Neuron (in vitro differentiated cells): ENCODE measurements around the gene RFC2.
"Not testable (repeated sequence)": the region's sequence is repeated elsewhere in the genome, so short reads cannot be mapped to it uniquely, and the experiment has no call there.

ENCODE experiments used
- H2AFZ ChIP-seq: one replicate; pipeline ENCODE4 v1.6.1; 2013; ENCODE audit warnings: low read depth, mild to moderate bottlenecking, inconsistent platforms, low read length, moderate library complexity
- H3K27me3 ChIP-seq: one replicate; pipeline ENCODE4 v1.6.1; 2013; ENCODE audit warnings: low read length; ENCODE audit not compliant: insufficient read depth
- H3K36me3 ChIP-seq: one replicate; pipeline ENCODE4 v1.6.1; 2013; ENCODE audit warnings: low read length; ENCODE audit not compliant: insufficient read depth
- H3K4me1 ChIP-seq: one replicate; pipeline ENCODE4 v1.6.1; 2013; ENCODE audit warnings: low read length; ENCODE audit not compliant: insufficient read depth
- H3K4me3 ChIP-seq: 2 replicates; pipeline ENCODE4 v1.5.1; 2013; ENCODE audit warnings: mild to moderate bottlenecking, low read length, moderate library complexity
- H3K9me3 ChIP-seq: one replicate; pipeline ENCODE4 v1.6.1; 2013; ENCODE audit warnings: low read length

Gene RFC2

DNA sequence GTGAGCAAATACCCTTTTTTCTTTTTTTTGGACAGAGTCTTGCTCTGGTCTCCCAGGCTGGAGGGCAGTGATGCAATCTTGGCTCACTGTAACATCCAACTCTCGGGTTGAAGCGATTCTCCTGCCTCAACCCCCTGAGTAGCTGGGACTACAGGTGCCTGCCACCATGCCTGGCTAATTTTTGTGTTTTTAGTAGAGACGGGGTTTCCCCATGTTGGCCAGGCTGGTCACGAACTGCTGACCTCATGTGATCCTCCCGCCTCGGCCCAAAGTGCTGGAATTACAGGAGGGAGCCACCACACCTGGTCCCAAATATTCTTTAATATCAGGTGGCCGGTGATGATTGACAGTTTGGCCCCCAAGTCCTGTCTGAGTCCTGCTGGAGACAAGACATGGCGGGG lies 37.8 kb downstream of the RFC2 start:
- Histone ChIP-seq H3K36me3 (no peaks in the 10 kb centered on the region), H3K27me3 (no peaks in the 10 kb centered on the region), H3K4me1 (no peaks in the 10 kb centered on the region), H3K4me3 (no peak overlapping the region), H2AFZ (no peak overlapping the region), H3K9me3 (no peaks in the 10 kb centered on the region)

GRCh38 chr7:74215921-74216320 lies 38.3 kb downstream of the RFC2 start:
- H3K9me3 ChIP-seq = no peaks in the 10 kb centered on the region
- H3K36me3 ChIP-seq = no peaks in the 10 kb centered on the region
- no peaks in the 10 kb centered on the region for H3K27me3 ChIP-seq
- H2AFZ ChIP-seq = no peak overlapping the region
- H3K4me1 ChIP-seq = no peaks in the 10 kb centered on the region
- H3K4me3 ChIP-seq = no peak overlapping the region

GRCh38 chr7:74214816-74215630 lies 39.2 kb downstream of the RFC2 start:
- Histone ChIP-seq H3K27me3 (no peaks in the 10 kb centered on the region), H3K9me3 (no peaks in the 10 kb centered on the region), H3K4me1 (no peaks in the 10 kb centered on the region), H3K36me3 (no peaks in the 10 kb centered on the region), H3K4me3 (no peak overlapping the region), H2AFZ (no peak overlapping the region)

GRCh38 chr7:74212661-74213060 lies 41.5 kb downstream of the RFC2 start:
- no peaks in the 10 kb centered on the region for H3K36me3 ChIP-seq
- H3K9me3 ChIP-seq = no peaks in the 10 kb centered on the region
- no peak overlapping the region for H3K4me3 ChIP-seq
- no peaks in the 10 kb centered on the region for H3K27me3 ChIP-seq
- no peaks in the 10 kb centered on the region for H3K4me1 ChIP-seq
- H2AFZ ChIP-seq = no peak overlapping the region

GRCh38 chr7:74208241-74208640 lies 46.0 kb downstream of the RFC2 start:
- H3K9me3 ChIP-seq, H3K36me3 ChIP-seq, H2AFZ ChIP-seq, H3K27me3 ChIP-seq, H3K4me1 ChIP-seq, H3K4me3 ChIP-seq: not testable (repeated sequence)

DNA sequence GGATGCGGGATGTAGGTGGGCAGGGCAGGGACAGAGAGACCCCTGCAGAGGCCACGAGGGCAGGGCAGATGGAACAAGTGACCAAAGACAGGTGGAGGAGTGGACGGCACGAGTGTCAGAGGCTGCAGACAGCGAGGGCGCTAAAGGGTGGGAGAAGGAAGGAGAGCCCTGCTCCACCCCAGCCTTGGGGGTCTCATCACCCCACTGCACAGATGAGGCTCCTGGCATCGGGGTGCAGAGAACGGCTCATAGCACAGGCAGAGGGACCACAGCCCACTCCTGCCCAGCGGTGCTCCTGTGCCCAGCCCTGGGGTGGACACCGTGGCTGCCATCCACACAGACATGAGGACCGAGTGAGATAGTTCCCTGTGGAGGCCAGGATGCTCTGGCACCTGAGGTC lies 46.6 kb downstream of the RFC2 start:
- no peak overlapping the region for H2AFZ ChIP-seq
- H3K36me3 ChIP-seq = no peaks in the 10 kb centered on the region
- no peak overlapping the region for H3K4me3 ChIP-seq
- no peaks in the 10 kb centered on the region for H3K9me3 ChIP-seq
- no peaks in the 10 kb centered on the region for H3K27me3 ChIP-seq
- no peaks in the 10 kb centered on the region for H3K4me1 ChIP-seq

DNA sequence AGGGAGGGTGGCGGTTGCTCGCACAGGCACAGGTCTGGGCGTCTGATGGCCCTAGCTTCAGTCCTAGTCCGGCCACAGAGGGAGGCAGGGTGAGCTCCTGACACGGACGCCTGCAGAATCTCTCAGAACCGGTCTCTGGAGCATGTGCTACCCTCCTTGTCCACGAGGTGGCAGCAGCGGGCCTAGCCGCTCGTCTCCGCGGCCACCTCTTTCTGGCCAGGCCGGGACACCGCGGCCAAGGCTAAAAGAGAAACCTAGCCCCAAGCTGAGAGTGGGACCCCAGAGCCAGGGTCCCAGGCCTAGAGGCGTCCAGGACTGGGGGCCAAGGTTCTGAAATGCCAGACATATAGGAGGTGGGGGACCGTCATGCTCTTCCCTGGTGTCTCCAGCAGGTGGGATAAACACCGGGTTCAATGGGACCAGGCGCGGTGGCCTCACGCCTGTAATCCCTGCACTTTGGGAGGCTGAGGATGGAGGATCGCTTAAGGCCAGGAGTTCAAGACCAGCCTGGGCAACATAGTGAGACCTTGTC lies 47.5 kb downstream of the RFC2 start:
- Histone ChIP-seq H3K36me3 (no peaks in the 10 kb centered on the region), H3K27me3 (no peaks in the 10 kb centered on the region), H2AFZ (no peak overlapping the region), H3K4me1 (no peaks in the 10 kb centered on the region), H3K9me3 (no peaks in the 10 kb centered on the region), H3K4me3 (no peak overlapping the region)

GRCh38 chr7:74206052-74206451 lies 48.1 kb downstream of the RFC2 start:
- not testable (repeated sequence) for H2AFZ ChIP-seq, H3K4me1 ChIP-seq, H3K36me3 ChIP-seq, H3K4me3 ChIP-seq, H3K9me3 ChIP-seq, H3K27me3 ChIP-seq

GRCh38 chr7:74203956-74204618 lies 50.1 kb downstream of the RFC2 start:
- Histone ChIP-seq H3K9me3 (no peaks in the 10 kb centered on the region), H2AFZ (no peak overlapping the region), H3K36me3 (no peaks in the 10 kb centered on the region), H3K4me3 (no peak overlapping the region), H3K4me1 (no peaks in the 10 kb centered on the region), H3K27me3 (no peaks in the 10 kb centered on the region)

GRCh38 chr7:74202841-74203556 lies 51.2 kb downstream of the RFC2 start:
- Histone ChIP-seq H3K4me3 (no peak overlapping the region), H3K36me3 (no peaks in the 10 kb centered on the region), H2AFZ (no peak overlapping the region), H3K4me1 (no peaks in the 10 kb centered on the region), H3K9me3 (no peaks in the 10 kb centered on the region), H3K27me3 (no peaks in the 10 kb centered on the region)

GRCh38 chr7:74199551-74200355 lies 54.4 kb downstream of the RFC2 start:
- Histone ChIP-seq H2AFZ (no peak overlapping the region), H3K4me3 (no peak overlapping the region), H3K4me1 (no peaks in the 10 kb centered on the region), H3K9me3 (no peaks in the 10 kb centered on the region), H3K27me3 (no peaks in the 10 kb centered on the region), H3K36me3 (peaks cover 14% of the 10 kb centered on the region)

DNA sequence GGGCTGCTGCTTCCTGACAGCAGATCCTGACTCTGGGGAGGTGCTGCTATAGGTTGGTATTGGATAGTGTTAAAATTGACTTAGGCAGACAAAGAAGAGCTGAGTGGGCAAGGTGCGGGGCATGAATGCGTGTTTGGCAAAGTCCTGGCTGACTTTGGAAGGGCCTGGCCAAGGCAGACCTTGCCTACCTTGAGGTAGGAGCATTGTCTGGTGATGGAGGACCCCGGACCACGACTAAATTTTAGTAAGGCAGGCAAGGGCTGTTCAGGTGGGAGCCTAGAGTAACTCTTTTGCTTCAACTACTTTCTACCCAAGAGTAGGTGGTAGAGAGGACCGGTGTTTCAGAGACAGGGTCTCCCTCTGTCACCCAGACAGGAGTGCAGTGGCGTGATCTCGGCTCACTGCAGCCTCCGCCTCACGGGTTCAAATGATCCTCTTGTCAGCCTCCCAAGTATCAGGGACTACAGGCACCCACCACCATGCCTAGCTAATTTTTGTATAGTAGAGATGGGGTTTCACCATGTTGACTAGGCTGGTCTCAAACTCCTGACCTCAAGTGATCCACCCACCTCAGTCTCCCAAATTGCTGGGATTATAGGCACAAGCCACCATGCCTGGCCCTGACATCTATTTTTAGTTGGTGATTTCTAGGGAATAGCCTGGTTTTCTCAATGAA lies 56.6 kb downstream of the RFC2 start:
- Histone ChIP-seq H2AFZ (no peak overlapping the region), H3K36me3 (peaks cover 35% of the 10 kb centered on the region), H3K4me3 (no peak overlapping the region), H3K9me3 (no peaks in the 10 kb centered on the region), H3K4me1 (no peaks in the 10 kb centered on the region), H3K27me3 (no peaks in the 10 kb centered on the region)
